HG02798 (cell line): ENCODE data around the gene CHMP3.

ENCODE experiments used
- ATAC-seq: cut with Tn5 transposase; IDR thresholded peaks from one replicate; pipeline ENCODE4 v1.9.1; 2021; ENCODE audit warnings: mild to moderate bottlenecking; ENCODE audit not compliant: unreplicated experiment, poor library complexity

Gene CHMP3

GRCh38 chr2:86477349-86477748 lies 85.9 kb downstream of the CHMP3 start:
- ATAC-seq = no peak

- no peak for ATAC-seq
Observed at GRCh38 chr2:86476918-86477317, 86.3 kb downstream of the CHMP3 start.

- no peak for ATAC-seq
Observed at GRCh38 chr2:86476092-86476491, 87.2 kb downstream of the CHMP3 start.

- no peak for ATAC-seq
Observed at GRCh38 chr2:86471637-86472036, 91.6 kb downstream of the CHMP3 start.

GRCh38 chr2:86470890-86471289 lies 92.4 kb downstream of the CHMP3 start:
- ATAC-seq = no peak

GRCh38 chr2:86468162-86469033 lies 94.8 kb downstream of the CHMP3 start:
- no peak for ATAC-seq

GRCh38 chr2:86466306-86466705 lies 96.9 kb downstream of the CHMP3 start:
- ATAC-seq = no peak

GRCh38 chr2:86464652-86465051 lies 98.6 kb downstream of the CHMP3 start:
- no peak for ATAC-seq

GRCh38 chr2:86461042-86461743 lies 102.0 kb downstream of the CHMP3 start:
- no peak for ATAC-seq

- ATAC-seq = no peak
Observed at GRCh38 chr2:86455181-86455580, 108.1 kb downstream of the CHMP3 start.

GRCh38 chr2:86454238-86454637 lies 109.0 kb downstream of the CHMP3 start:
- ATAC-seq = no peak

- no peak for ATAC-seq
Observed at GRCh38 chr2:86453836-86454235, 109.4 kb downstream of the CHMP3 start.
